ENCODE measurements around the gene ARHGAP22.
A peak's percentile ranks its signal among the peaks of the same experiment; 100 is the strongest.

Gene ARHGAP22

GRCh38 chr10:48533540-48533939 lies 71.3 kb downstream of the ARHGAP22 start:
- no peak for DNase-seq (ENCODE audit: low read depth in 2 of 2)

DNA sequence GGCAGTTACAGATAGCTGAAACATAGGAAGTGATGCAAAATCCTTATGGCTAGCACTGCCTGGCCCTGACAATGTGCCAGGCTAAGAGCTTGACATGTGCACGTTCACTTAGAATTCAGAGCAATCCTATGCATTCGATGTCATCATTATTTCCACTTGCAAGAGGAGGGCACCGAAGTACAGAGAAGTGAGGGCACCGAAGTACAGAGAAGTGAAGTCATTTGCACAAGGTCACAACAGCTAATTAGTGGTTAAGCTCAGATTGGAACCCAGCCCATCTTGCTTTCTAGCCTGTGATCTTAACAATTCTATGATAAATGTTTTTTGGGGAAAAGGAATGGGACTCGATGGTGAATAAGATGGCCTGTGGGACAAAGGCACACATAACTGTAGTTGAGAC lies 73.4 kb downstream of the ARHGAP22 start:
- DNase-seq (ENCODE audit: low read depth in 2 of 2): no peak

GRCh38 chr10:48529331-48529730 lies 75.5 kb downstream of the ARHGAP22 start:
- DNase-seq (ENCODE audit: low read depth in 2 of 2): no peak

DNA sequence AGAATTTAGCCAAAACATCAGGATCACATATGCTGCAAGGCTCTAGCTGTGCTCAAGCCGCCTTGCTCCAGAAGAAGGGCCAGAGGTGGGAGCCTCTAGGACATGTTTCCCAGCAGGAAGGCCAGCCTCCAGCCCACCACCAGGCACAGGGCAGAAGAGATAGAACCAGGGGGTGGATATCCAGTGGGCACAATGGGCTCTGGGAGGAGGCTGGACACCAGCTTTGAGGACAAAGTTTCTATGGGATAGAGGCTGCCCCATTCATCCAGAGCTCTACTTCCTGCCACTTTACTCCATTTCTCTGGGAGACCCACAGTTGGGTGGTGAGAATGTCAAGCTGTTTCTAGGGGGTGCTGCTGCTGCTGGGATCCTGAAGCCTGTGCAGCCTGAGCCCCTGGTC lies 77.1 kb downstream of the ARHGAP22 start:
- DNase-seq (ENCODE audit: low read depth in 2 of 2): no peak

DNA sequence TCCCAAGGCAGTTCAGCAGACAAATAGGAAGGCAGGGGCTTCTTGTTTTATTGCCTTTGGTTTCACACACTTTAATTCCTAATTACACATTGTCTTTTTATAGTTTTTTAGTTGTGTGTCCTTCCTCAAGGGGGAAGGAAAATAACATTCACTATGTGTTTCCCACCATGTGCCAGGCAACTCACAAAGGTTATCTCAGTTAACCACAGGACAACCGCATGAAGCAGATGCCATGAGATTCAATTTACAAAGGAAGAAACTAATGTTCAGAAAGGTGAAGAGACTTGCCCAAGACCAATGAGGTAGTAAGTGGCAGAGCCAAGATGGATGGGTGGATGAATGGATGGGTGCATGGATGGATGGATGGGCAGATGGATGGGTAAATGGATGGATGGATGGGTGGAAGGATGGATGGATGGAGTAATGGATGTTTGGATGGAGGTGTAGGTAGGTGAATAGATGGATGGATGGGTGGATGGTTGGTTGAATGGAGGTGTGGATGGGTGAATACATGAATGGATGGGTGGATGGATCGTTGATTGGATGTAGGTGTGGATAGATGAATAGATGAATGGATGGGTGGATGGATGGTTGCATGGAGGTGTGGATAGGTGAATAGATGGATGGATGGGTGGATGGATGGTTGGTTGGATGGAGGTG lies 77.9 kb downstream of the ARHGAP22 start:
- no peak for DNase-seq (ENCODE audit: low read depth in 2 of 2)

DNA sequence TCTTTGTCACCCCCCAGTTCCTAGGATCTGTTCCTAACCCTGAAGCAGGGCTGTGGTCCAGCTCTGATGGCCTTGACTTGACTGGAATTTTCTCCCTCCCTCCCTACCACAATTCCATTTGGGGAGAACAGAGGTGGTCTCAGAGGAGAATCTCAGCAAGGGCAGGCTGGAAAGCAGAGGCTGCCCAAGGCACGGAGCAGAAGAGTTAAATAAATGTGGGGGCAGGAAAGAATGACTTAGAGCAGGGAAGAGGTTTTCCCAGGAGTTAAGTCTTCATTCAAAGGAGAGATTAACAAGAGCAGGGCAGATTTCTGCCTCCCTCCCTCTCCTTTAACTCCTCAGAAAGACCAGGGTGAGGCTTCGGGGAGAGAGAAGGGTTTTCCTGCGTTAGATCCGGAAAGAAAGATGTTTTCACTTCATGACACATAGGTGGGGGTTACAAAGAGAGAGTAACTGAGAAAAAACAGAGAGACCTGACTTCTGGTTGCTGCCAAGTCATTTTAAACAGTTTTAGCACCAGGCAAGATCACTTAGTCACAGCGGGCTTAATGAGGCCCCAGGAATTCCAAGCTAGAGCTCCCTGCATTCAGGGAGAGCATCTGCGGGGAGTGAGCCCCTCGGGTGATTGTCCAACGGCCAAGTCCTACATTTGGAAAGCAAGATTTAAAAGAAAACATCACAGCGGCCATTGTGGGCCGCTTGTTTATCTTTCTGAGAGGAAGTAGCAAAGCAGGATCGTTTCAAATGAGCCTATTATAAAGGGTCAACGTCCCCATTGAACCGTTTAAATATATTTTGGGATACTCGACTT lies 78.7 kb downstream of the ARHGAP22 start:
- no peak for DNase-seq (ENCODE audit: low read depth in 2 of 2)

- no peak for DNase-seq (ENCODE audit: low read depth in 2 of 2)
Measured at GRCh38 chr10:48525113-48525512, 79.8 kb downstream of the ARHGAP22 start.

GRCh38 chr10:48523820-48524758 lies 80.8 kb downstream of the ARHGAP22 start:
- peak in 1 of 2 donors; percentile 17 for DNase-seq (ENCODE audit: low read depth in 2 of 2)

GRCh38 chr10:48523212-48523819 lies 81.6 kb downstream of the ARHGAP22 start:
- no peak for DNase-seq (ENCODE audit: low read depth in 2 of 2)

GRCh38 chr10:48522011-48522765 lies 82.7 kb downstream of the ARHGAP22 start:
- no peak for DNase-seq (ENCODE audit: low read depth in 2 of 2)

DNA sequence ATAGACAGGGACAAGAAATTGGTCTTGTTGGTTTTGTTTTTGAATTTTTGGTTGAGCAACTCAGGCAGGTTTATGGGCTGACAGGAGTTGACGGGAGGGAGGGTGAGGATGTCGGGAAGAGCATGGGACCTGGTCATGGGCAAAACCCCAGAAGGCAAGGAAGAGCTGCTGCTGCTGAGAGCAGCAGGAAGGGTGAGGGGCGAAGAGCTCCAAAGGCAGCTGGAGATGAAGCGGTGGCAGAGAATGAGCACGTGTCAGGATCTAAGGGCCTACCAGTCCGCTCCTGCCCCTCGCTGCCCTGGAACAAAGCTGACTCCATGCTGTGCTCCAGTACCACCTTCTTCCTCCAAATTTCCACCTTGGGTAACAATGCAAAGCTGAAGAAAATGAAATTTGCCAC lies 84.3 kb downstream of the ARHGAP22 start:
- no peak for DNase-seq (ENCODE audit: low read depth in 2 of 2)

DNA sequence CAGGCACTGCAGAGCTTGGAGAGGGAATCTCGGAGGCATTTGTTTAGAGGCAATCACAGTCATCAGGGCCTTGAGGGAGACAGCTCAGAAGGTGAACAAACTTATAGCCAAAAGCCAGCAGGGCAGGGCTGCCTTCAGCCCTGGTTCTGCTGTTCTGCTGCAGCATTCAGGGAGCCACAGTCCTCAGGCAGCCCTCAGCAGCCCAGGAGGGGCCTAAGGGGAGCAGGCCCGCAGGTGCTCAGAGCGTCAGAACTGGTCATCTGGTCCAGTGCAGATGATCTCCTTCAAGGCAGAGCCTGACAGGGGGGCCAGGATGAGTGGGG lies 84.7 kb downstream of the ARHGAP22 start:
- no peak for DNase-seq (ENCODE audit: low read depth in 2 of 2)

- no peak for DNase-seq (ENCODE audit: low read depth in 2 of 2)
Measured at GRCh38 chr10:48519481-48520183, 85.2 kb downstream of the ARHGAP22 start.

GRCh38 chr10:48518986-48519385 lies 85.9 kb downstream of the ARHGAP22 start:
- DNase-seq (ENCODE audit: low read depth in 2 of 2): no peak

DNA sequence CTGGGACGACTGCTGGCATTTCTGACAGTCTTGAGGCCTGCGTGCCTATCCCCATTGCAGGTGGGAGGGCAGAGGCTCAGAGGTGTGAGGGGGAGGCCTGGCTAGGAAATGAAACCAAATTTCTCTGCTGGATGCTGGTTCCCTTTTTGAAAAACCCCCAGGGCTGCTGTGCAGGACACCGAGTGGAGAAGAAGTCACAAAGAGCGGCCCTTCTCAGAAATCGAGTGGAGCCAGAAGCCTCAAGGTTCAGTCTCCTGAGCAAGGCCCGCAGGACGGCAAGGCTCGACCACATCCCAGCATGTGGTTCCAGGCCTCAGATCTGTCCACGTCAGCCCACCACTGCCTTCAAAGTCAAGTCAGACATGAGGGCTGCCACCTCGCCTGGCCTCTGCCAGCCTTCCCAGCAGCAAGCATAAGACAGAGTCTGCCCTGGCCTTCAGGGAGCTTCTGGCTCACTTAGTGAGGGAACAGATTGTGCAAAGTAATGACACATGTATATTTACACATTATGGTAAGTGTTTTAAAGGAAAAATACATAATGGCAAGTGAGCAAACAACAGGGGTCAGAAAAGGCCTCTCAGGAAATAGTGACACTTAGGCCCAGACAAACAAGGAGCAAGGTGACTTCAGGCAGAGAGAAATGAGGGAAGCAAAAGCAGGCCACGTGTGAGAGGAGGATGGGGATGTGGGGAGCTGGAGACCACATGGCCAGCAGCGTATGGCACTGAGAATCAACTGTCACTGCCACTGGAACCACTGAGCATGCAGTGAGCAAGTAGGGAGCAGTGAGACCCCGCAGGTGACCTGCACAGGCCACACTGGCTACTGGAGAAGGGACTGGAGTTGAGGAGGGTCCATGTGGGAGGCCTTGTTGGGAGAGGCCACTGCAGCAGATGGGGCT lies 86.7 kb downstream of the ARHGAP22 start:
- no peak for DNase-seq (ENCODE audit: low read depth in 2 of 2)

GRCh38 chr10:48517482-48517881 lies 87.4 kb downstream of the ARHGAP22 start:
- DNase-seq (ENCODE audit: low read depth in 2 of 2): no peak

DNA sequence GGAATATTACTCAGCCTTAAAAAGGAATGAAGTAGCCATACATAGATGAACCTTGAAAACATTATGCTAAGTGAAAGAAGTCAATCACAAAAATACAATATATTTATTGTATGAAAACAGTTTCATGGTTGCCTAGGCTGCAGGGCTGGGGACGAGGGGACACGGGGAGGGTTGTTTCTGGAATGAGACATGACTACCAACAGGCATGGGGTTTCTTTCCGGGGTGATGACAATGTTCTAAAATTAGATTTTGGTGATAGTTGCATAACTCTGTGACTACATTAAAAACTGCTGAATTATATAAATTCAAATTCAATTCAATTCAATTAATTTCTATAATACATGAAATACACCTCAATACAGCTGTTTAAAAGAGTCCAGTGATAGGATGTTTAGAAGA lies 88.0 kb downstream of the ARHGAP22 start:
- no peak for DNase-seq (ENCODE audit: low read depth in 2 of 2)

GRCh38 chr10:48514916-48515315 lies 90.0 kb downstream of the ARHGAP22 start:
- no peak for DNase-seq (ENCODE audit: low read depth in 2 of 2)

DNA sequence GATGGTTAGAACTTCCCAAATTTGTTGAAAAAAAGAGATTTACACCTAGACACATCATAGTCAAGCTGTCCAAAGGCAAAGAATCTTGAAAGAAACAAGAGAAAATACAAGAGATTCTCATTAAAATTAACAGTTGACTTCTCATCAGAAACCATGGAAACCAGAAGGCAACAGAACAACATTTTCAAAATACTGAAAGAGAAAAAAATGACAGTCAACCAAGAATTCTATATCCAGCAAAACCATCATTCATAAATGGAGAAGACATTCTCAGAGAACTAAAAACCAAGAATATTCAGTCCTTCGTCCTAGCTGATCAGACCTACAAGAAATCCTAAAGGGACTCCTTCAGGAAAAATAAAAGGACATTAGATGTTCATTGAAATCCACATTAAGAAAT lies 90.6 kb downstream of the ARHGAP22 start:
- DNase-seq (ENCODE audit: low read depth in 2 of 2): no peak

- no peak for DNase-seq (ENCODE audit: low read depth in 2 of 2)
Measured at GRCh38 chr10:48512861-48513260, 92.0 kb downstream of the ARHGAP22 start.
